ENCODE measurements around the gene ZFP3. TPM values are rescaled to one million over a fixed set of nuclear protein-coding genes. Genes with fewer than 3 reads are reported as not detected.

The ZFP3 gene
- total and polyA plus RNA-seq, 4 donors: 0.75 to 6.0 (median 3.5) TPM

- Histone ChIP-seq H3K27me3 (ENCODE audit: control insufficient read depth in 1 of 2, insufficient read depth in 2 of 2, low read length in 1 of 2) (no peaks in the 10 kb centered on the region), H3K9me3 (ENCODE audit: control insufficient read depth, low read length) (no peaks in the 10 kb centered on the region), H3K27ac (ENCODE audit: low read depth in 1 of 2, low read length in 2 of 2) (no peak overlapping the region), H3K4me1 (ENCODE audit: control insufficient read depth in 1 of 2, insufficient read depth in 2 of 2, low read length in 2 of 2) (no peaks in the 10 kb centered on the region), H3K4me3 (ENCODE audit: low read length in 2 of 2) (no peak overlapping the region), H3K36me3 (ENCODE audit: control insufficient read depth in 1 of 2, insufficient read depth in 2 of 2, low read length in 1 of 2) (no peaks in the 10 kb centered on the region)
- whole genome bisulfite sequencing, 2 donors: 87 to 90% methylated on average over 15 of the region's 15 CpGs
- intact Hi-C loops (cut with DNase I): no loop called here
- DNase-seq: no peak
- ATAC-seq (ENCODE audit: low FRiP score): no peak
Observed at GRCh38 chr17:5042157-5043022, 35.9 kb upstream of the ZFP3 start.

GRCh38 chr17:5043524-5043923 is 34.7 kb upstream of the ZFP3 start:
- Histone ChIP-seq H3K27ac (ENCODE audit: low read depth in 1 of 2, low read length in 2 of 2) (no peak overlapping the region), H3K9me3 (ENCODE audit: control insufficient read depth, low read length) (no peaks in the 10 kb centered on the region), H3K36me3 (ENCODE audit: control insufficient read depth in 1 of 2, insufficient read depth in 2 of 2, low read length in 1 of 2) (no peaks in the 10 kb centered on the region), H3K27me3 (ENCODE audit: control insufficient read depth in 1 of 2, insufficient read depth in 2 of 2, low read length in 1 of 2) (no peaks in the 10 kb centered on the region), H3K4me1 (ENCODE audit: control insufficient read depth in 1 of 2, insufficient read depth in 2 of 2, low read length in 2 of 2) (no peaks in the 10 kb centered on the region), H3K4me3 (ENCODE audit: low read length in 2 of 2) (no peak overlapping the region)
- ATAC-seq (ENCODE audit: low FRiP score) (no peak), DNase-seq (no peak)
- intact Hi-C loops (cut with DNase I): no loop called here
- WGBS, 2 donors: 94 to 98% methylated on average over 1 of the region's 1 CpG

GRCh38 chr17:5044630-5045029 is 33.6 kb upstream of the ZFP3 start:
- H3K4me3 ChIP-seq (ENCODE audit: low read length in 2 of 2): no peak overlapping the region
- no peak overlapping the region for H3K27ac ChIP-seq (ENCODE audit: low read depth in 1 of 2, low read length in 2 of 2)
- H3K27me3 ChIP-seq (ENCODE audit: control insufficient read depth in 1 of 2, insufficient read depth in 2 of 2, low read length in 1 of 2): no peaks in the 10 kb centered on the region
- no peaks in the 10 kb centered on the region for H3K9me3 ChIP-seq (ENCODE audit: control insufficient read depth, low read length)
- H3K36me3 ChIP-seq (ENCODE audit: control insufficient read depth in 1 of 2, insufficient read depth in 2 of 2, low read length in 1 of 2): no peaks in the 10 kb centered on the region
- ATAC-seq (ENCODE audit: low FRiP score) (no peak), DNase-seq (no peak)
- H3K4me1 ChIP-seq (ENCODE audit: control insufficient read depth in 1 of 2, insufficient read depth in 2 of 2, low read length in 2 of 2): no peaks in the 10 kb centered on the region
- intact Hi-C loops (cut with DNase I): no loop called here
- WGBS, 2 donors: 85 to 89% methylated on average over 5 of the region's 5 CpGs

GRCh38 chr17:5045496-5045895 is 32.8 kb upstream of the ZFP3 start:
- ATAC-seq (ENCODE audit: low FRiP score): no peak
- 85 to 87% methylated on average over 6 of the region's 6 CpGs for WGBS, 2 donors
- no peaks in the 10 kb centered on the region for H3K4me1 ChIP-seq (ENCODE audit: control insufficient read depth in 1 of 2, insufficient read depth in 2 of 2, low read length in 2 of 2)
- DNase-seq: no peak
- intact Hi-C loops (cut with DNase I): no loop called here
- no peaks in the 10 kb centered on the region for H3K27me3 ChIP-seq (ENCODE audit: control insufficient read depth in 1 of 2, insufficient read depth in 2 of 2, low read length in 1 of 2)
- H3K36me3 ChIP-seq (ENCODE audit: control insufficient read depth in 1 of 2, insufficient read depth in 2 of 2, low read length in 1 of 2): no peaks in the 10 kb centered on the region
- no peak overlapping the region for H3K4me3 ChIP-seq (ENCODE audit: low read length in 2 of 2)
- no peak overlapping the region for H3K27ac ChIP-seq (ENCODE audit: low read depth in 1 of 2, low read length in 2 of 2)
- H3K9me3 ChIP-seq (ENCODE audit: control insufficient read depth, low read length): no peaks in the 10 kb centered on the region

- no peaks in the 10 kb centered on the region for H3K4me1 ChIP-seq (ENCODE audit: control insufficient read depth in 1 of 2, insufficient read depth in 2 of 2, low read length in 2 of 2)
- no peak overlapping the region for H3K27ac ChIP-seq (ENCODE audit: low read depth in 1 of 2, low read length in 2 of 2)
- H3K27me3 ChIP-seq (ENCODE audit: control insufficient read depth in 1 of 2, insufficient read depth in 2 of 2, low read length in 1 of 2): no peaks in the 10 kb centered on the region
- no peaks in the 10 kb centered on the region for H3K36me3 ChIP-seq (ENCODE audit: control insufficient read depth in 1 of 2, insufficient read depth in 2 of 2, low read length in 1 of 2)
- WGBS, 2 donors: 63 to 66% methylated on average over 2 of the region's 2 CpGs
- intact Hi-C loops (cut with DNase I): no loop called here
- ATAC-seq (ENCODE audit: low FRiP score): no peak
- H3K4me3 ChIP-seq (ENCODE audit: low read length in 2 of 2): no peak overlapping the region
- H3K9me3 ChIP-seq (ENCODE audit: control insufficient read depth, low read length): no peaks in the 10 kb centered on the region
- DNase-seq: no peak
Observed at GRCh38 chr17:5047446-5047845, 30.8 kb upstream of the ZFP3 start.

GRCh38 chr17:5049314-5049841 is 28.9 kb upstream of the ZFP3 start:
- H3K4me1 ChIP-seq (ENCODE audit: control insufficient read depth in 1 of 2, insufficient read depth in 2 of 2, low read length in 2 of 2): no peaks in the 10 kb centered on the region
- intact Hi-C loops (cut with DNase I): no loop called here
- WGBS, 2 donors: 67 to 69% methylated on average over 5 of the region's 5 CpGs
- no peaks in the 10 kb centered on the region for H3K27me3 ChIP-seq (ENCODE audit: control insufficient read depth in 1 of 2, insufficient read depth in 2 of 2, low read length in 1 of 2)
- no peaks in the 10 kb centered on the region for H3K36me3 ChIP-seq (ENCODE audit: control insufficient read depth in 1 of 2, insufficient read depth in 2 of 2, low read length in 1 of 2)
- ATAC-seq (ENCODE audit: low FRiP score): no peak
- no peaks in the 10 kb centered on the region for H3K9me3 ChIP-seq (ENCODE audit: control insufficient read depth, low read length)
- no peak overlapping the region for H3K27ac ChIP-seq (ENCODE audit: low read depth in 1 of 2, low read length in 2 of 2)
- H3K4me3 ChIP-seq (ENCODE audit: low read length in 2 of 2): no peak overlapping the region
- no peak for DNase-seq

GRCh38 chr17:5050278-5050677 is 28.0 kb upstream of the ZFP3 start:
- DNase-seq (no peak), ATAC-seq (ENCODE audit: low FRiP score) (no peak)
- H3K4me3 ChIP-seq (ENCODE audit: low read length in 2 of 2): no peak overlapping the region
- 73 to 75% methylated on average over 9 of the region's 9 CpGs for WGBS, 2 donors
- no peak overlapping the region for H3K27ac ChIP-seq (ENCODE audit: low read depth in 1 of 2, low read length in 2 of 2)
- H3K27me3 ChIP-seq (ENCODE audit: control insufficient read depth in 1 of 2, insufficient read depth in 2 of 2, low read length in 1 of 2): no peaks in the 10 kb centered on the region
- H3K36me3 ChIP-seq (ENCODE audit: control insufficient read depth in 1 of 2, insufficient read depth in 2 of 2, low read length in 1 of 2): no peaks in the 10 kb centered on the region
- H3K9me3 ChIP-seq (ENCODE audit: control insufficient read depth, low read length): no peaks in the 10 kb centered on the region
- no peaks in the 10 kb centered on the region for H3K4me1 ChIP-seq (ENCODE audit: control insufficient read depth in 1 of 2, insufficient read depth in 2 of 2, low read length in 2 of 2)
- intact Hi-C loops (cut with DNase I): no loop called here

GRCh38 chr17:5055543-5055942 is 22.7 kb upstream of the ZFP3 start:
- no peaks in the 10 kb centered on the region for H3K9me3 ChIP-seq (ENCODE audit: control insufficient read depth, low read length)
- DNase-seq (no peak), ATAC-seq (ENCODE audit: low FRiP score) (no peak)
- intact Hi-C loops (cut with DNase I): no loop called here
- H3K4me1 ChIP-seq (ENCODE audit: control insufficient read depth in 1 of 2, insufficient read depth in 2 of 2, low read length in 2 of 2): no peaks in the 10 kb centered on the region
- no peak overlapping the region for H3K4me3 ChIP-seq (ENCODE audit: low read length in 2 of 2)
- H3K27me3 ChIP-seq (ENCODE audit: control insufficient read depth in 1 of 2, insufficient read depth in 2 of 2, low read length in 1 of 2): no peaks in the 10 kb centered on the region
- WGBS, 2 donors: 90 to 93% methylated on average over 9 to 10 of the region's 10 CpGs
- no peaks in the 10 kb centered on the region for H3K36me3 ChIP-seq (ENCODE audit: control insufficient read depth in 1 of 2, insufficient read depth in 2 of 2, low read length in 1 of 2)
- no peak overlapping the region for H3K27ac ChIP-seq (ENCODE audit: low read depth in 1 of 2, low read length in 2 of 2)

- 3 to 4% methylated on average over 1 of the region's 1 CpG for WGBS, 2 donors
Observed at GRCh38 chr17:5065227-5065744, 13.0 kb upstream of the ZFP3 start.

More at GRCh38 chr17:5065227-5065744, 13.0 kb upstream of the ZFP3 start:
- H3K4me1 ChIP-seq (ENCODE audit: control insufficient read depth in 1 of 2, insufficient read depth in 2 of 2, low read length in 2 of 2): no peaks in the 10 kb centered on the region
- no peaks in the 10 kb centered on the region for H3K9me3 ChIP-seq (ENCODE audit: control insufficient read depth, low read length)
- DNase-seq (no peak), ATAC-seq (ENCODE audit: low FRiP score) (no peak)
- intact Hi-C loops (cut with DNase I): no loop called here
- no peaks in the 10 kb centered on the region for H3K27me3 ChIP-seq (ENCODE audit: control insufficient read depth in 1 of 2, insufficient read depth in 2 of 2, low read length in 1 of 2)
- no peak overlapping the region for H3K4me3 ChIP-seq (ENCODE audit: low read length in 2 of 2)
- no peaks in the 10 kb centered on the region for H3K36me3 ChIP-seq (ENCODE audit: control insufficient read depth in 1 of 2, insufficient read depth in 2 of 2, low read length in 1 of 2)
- H3K27ac ChIP-seq (ENCODE audit: low read depth in 1 of 2, low read length in 2 of 2): no peak overlapping the region
